NOMO-1 treated with dmso at 0.1 percent for 144 hours (cell line): ENCODE results near the gene MINPP1.
A peak's percentile ranks its signal among the peaks of the same experiment; 100 is the strongest.
"Not testable (repeated sequence)": the region's sequence is repeated elsewhere in the genome, so short reads cannot be mapped to it uniquely, and the experiment has no call there.

Source experiments
- DNase-seq: peaks from one replicate; lab custom pipeline; 2025; ENCODE audit not compliant: unreplicated experiment; lab: John Stamatoyannopoulos, UW

MINPP1 gene

GRCh38 chr10:87504640-87505365, at the start of gene MINPP1:
MINPP1 (plus strand) TSS chr10:87504893; CDS start chr10:87504916, 23 bp downstream.
- DNase-seq, result peak; percentile 59

GRCh38 chr10:87456586-87457220, 48.0 kb upstream of the MINPP1 start:
- not testable (repeated sequence) for DNase-seq

- DNase-seq, result not testable (repeated sequence)
Observed at GRCh38 chr10:87461751-87462150, 42.9 kb upstream of the MINPP1 start.

- not testable (repeated sequence) for DNase-seq
Observed at GRCh38 chr10:87466849-87467248, 37.8 kb upstream of the MINPP1 start.

- DNase-seq, result not testable (repeated sequence)
Observed at GRCh38 chr10:87488733-87489132, 16.0 kb upstream of the MINPP1 start.

- DNase-seq, result not testable (repeated sequence)
Observed at GRCh38 chr10:87490285-87490684, 14.4 kb upstream of the MINPP1 start.

- DNase-seq, result not testable (repeated sequence)
Observed at GRCh38 chr10:87492450-87492849, 12.2 kb upstream of the MINPP1 start.

GRCh38 chr10:87495446-87495845, 9.2 kb upstream of the MINPP1 start:
- DNase-seq, result not testable (repeated sequence)

GRCh38 chr10:87497386-87497785, 7.3 kb upstream of the MINPP1 start:
- DNase-seq, result not testable (repeated sequence)

- DNase-seq, result not testable (repeated sequence)
Observed at GRCh38 chr10:87498106-87498789, 6.4 kb upstream of the MINPP1 start.

- DNase-seq, result no peak
Observed at GRCh38 chr10:87500646-87501048, 4.0 kb upstream of the MINPP1 start.

GRCh38 chr10:87503401-87503800, 1.3 kb upstream of the MINPP1 start:
- no peak for DNase-seq

- DNase-seq, result no peak
Observed at GRCh38 chr10:87503886-87504285, 807 bp upstream of the MINPP1 start.

GRCh38 chr10:87504307-87504639, 420 bp upstream of the MINPP1 start:
- no peak for DNase-seq

GRCh38 chr10:87505366-87506111, 846 bp downstream of the MINPP1 start:
- peak; percentile 38 for DNase-seq

- no peak for DNase-seq
Observed at GRCh38 chr10:87506956-87507355, 2.3 kb downstream of the MINPP1 start.

GRCh38 chr10:87507879-87508483, 3.3 kb downstream of the MINPP1 start:
- DNase-seq, result no peak

- DNase-seq, result no peak
Observed at GRCh38 chr10:87508837-87509236, 4.1 kb downstream of the MINPP1 start.

GRCh38 chr10:87510025-87510424, 5.3 kb downstream of the MINPP1 start:
- no peak for DNase-seq

GRCh38 chr10:87511526-87511925, 6.8 kb downstream of the MINPP1 start:
- no peak for DNase-seq

GRCh38 chr10:87518937-87519336, 14.2 kb downstream of the MINPP1 start:
- no peak for DNase-seq
